GM19455 (cell line): ENCODE results near the gene JCAD.
A peak's percentile ranks its signal among the peaks of the same experiment; 100 is the strongest.
"Not testable (repeated sequence)": the region's sequence is repeated elsewhere in the genome, so short reads cannot be mapped to it uniquely, and the experiment has no call there.

Source experiments
- ATAC-seq: cut with Tn5 transposase; IDR thresholded peaks from one replicate; pipeline ENCODE4 v1.9.1; 2021; ENCODE audit not compliant: unreplicated experiment

The JCAD gene

DNA sequence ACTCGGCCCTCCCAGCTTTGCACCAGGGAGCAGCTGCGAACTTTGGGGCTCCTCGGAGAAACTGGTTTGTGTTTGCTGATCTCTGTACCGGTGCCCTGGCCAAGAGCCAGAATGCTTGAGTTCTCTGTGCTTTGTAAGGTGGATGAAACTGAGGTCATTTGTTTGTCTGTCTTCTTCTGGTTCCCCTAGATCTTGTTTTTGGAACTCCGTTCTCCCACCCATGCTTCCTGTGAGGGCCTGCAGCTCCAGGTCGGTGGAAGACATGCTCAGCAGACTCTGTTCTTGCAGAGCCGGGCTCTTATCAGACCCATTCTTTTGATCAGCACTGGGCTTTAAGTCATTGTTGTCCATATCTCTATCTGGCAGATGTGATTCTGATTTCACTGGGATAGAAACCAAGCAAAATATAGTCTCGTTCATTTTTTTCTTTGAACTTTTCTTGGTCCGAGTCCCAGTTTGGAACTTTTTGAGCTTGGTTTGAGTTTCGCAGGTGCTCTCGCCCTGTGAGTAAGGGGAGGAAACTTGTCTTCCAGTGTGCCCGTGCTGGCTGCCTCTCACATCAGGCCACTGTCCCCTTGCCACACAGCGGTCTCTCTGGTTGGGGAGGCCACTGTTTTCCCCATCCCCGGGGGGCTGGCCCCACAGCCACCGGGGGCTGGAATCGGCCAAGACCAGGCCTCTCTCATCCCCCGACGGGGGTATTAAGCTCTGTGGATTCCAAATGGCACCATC is 31.2 kb downstream of the JCAD start:
- no peak for ATAC-seq

DNA sequence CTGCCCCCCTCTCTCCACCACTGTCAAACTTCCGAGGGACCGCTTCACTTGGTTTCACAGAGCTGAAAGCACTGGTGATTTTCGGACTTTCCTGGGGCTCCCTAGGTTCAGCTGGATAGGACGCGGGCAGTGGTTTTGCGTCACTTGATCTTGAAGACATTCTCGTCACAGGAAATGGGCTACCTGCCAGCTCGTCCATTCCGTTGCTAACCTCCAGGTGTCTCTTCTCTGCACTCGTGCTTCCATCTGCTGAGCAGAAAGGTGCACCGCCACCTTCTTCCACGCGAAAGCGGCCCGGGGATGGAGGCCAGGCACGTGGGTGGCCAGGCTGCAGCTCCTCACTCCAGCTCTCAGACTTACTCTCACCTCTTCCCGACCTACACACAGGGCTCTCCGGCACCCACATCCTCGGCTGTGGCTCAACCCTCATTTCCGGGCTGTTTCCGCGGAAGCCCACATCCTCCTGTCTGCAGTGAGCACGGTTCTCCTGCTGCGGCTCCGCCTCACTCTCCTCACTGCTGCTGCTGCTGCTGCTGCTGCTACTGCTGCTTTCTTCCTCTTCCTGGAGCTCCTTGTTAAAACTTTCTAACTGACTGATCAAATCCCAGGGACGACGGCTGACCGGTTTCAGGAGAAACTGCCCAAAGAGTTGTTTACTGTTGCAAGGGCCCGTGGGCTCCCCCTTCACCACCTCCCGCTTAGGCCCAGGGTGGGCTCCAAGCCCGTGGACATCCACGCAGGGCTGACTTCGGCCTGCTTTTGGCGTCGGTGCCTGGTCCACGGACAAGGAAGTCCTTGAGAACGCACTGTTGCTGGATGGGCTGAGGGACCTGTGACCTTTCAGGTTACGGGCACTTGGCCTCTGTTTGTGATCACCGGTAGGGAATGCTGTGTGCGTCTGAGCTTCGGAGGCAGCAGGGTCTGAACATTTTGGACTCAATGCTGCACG is 32.1 kb downstream of the JCAD start:
- ATAC-seq: peak; percentile 87

DNA sequence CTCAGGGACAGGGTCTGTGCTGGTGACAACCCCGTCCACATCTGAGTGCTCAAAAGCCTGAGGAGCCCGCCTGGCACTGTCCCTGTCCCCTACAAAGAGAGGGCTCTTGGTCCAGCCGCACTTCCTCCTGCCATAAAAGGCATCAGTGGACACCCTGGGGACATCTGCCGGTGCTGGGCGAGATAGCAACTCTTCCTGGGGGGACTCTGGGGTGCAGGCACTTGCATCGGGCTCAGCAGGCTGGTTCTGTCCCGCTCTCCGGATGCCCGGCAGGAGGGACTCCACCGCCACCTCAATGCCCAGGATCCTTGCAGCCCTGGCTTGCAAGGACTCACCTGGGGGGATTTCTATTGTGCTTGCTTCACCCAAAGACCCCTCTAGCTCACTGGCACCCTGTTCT is 32.8 kb downstream of the JCAD start:
- ATAC-seq: no peak

DNA sequence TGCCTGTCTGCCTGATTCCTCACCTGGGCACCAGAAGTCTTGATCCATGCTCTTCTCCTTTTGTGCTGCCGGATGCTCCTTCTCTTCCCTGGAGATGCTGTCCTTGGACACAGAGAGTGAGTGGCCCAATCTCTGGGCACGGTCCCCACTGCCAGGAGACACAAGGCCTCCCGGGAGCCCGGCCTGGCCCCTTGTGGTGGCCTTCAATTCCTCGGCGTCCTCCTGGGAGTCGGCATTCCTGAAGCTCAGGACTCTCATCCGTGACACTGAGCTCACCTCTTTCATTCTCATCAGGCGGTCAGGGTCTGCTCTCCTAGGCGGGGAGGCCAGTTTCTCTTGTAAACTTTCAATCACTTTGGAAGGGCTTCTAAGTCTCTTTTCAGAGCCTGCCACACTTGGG is 33.3 kb downstream of the JCAD start:
- no peak for ATAC-seq

DNA sequence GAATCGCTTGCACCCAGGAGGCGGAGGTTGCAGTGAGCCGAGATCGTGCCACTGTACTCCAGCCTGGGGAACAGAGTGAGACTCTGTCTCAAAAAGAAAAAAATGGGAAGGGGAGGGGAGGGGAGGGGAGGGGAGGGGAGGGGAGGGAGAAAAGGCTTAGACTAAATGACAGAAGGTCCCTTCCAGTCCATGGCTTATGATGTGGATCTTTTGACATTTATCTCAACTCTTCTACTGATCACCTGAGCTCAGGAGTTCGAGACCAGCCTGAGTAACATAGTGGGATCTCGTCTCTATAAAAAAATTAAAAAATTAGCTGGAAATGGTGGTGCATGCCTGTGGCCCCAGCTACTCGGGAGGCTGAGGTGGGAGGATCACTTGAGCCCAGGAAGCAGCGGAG is 34.0 kb downstream of the JCAD start:
- not testable (repeated sequence) for ATAC-seq

DNA sequence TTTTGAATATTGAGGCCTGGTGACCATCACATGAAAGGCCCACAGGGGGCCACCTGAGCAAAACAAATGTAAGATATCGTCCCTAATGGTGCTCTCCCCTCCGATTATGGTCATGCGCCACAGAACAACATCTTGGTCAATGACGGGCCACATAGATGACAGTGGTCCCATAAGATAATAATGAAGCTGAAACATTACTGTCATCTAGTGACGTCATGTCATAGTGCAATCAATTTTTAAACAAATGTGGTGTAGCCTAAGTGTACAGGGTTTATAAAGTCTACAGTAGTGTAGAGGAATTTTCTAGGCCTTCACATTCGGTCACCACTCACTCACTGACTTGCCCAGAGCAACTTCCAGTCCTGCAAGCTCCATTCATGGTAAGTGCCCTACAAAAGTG is 36.8 kb downstream of the JCAD start:
- no peak for ATAC-seq

DNA sequence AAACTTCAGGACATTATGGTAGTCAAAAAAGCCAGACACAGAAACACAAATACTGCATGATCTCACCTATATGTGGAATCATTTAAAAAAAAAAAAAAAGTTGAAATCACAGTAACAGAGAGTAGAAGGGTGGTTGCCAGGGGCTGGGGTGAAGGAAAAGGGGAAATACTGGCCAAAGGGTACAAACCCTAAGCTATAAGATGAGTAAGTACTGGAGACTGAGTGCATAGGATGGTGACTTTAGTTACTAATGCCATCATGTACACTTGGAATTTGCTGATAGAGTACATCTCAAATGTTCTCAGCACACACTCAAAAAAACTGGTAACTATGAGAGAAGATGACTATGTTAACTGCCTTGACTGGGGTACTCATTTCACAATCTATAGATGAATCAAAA is 39.9 kb downstream of the JCAD start:
- no peak for ATAC-seq

DNA sequence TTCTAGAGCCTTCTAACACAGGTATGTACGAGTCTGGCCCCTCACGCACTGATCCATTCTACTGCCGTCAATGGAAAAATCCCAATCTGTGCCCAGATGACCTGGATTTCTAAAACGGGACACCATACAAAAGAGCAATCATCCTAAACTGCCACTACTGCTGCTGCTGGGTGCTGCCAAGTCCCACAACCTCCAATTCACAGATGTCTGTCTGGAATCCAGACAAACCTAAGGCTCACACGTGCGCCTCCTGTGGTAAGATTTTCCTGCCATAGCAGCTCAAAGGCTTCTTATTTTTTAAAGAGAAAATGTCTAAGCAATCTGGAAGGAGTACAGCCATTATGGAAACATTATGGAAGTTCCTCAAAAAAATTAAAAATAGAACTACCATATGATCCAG is 40.9 kb downstream of the JCAD start:
- ATAC-seq: no peak

DNA sequence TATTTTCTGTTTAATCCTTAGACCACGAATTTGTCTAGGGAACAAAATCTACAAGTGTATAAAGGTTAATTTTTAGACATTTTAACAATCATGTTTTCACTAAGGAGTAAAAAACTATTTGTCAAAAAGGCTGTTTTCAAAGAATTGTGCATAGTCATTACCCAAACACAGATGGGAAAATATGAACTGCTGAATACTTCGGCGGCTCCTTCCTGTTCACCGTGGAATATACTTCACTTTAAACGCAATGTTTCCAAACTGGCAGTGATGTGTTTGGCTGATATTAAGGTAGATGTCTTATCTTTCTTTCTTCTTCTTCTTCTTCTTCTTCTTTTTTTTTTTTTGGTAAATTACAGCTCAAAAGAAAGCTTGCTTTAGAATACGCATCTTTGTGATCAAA is 41.4 kb downstream of the JCAD start:
- no peak for ATAC-seq

DNA sequence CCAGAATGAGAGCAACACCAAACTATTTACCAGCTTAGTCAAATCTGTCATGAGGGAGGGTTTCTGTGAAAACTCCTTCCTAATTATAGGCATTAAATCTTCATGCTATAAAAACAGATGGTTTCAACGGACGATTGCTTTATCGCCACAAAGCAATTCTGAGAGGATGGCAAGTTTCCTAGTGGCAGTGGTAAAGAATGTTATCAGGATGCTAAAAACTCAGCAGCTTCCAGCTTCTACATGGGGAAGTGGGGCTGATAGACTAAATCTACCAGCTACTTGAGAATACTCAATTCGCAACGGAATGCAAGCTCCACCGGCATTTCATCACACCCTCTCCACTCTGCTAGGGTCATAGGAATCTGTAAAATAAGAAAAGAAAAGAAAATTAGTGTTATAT is 41.8 kb downstream of the JCAD start:
- ATAC-seq: no peak

DNA sequence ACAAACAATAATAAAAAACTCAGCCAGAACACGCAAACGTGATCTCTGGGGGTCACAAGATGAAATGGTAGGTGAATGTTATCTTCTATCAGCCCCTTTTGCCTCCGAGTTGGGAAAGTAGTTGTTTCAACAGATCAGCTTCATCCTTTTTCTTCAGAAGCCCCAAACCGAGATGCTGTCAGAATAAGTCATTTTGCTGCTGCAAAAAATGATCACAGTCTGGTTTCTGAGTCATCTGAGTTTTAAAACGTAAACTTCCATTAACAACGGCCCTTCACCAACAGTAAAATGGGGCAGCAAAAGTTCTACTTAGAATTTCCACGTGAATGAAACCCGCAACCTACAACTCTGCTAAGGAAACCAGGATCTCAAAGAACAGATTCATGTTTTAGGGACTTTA is 44.9 kb downstream of the JCAD start:
- ATAC-seq: no peak

DNA sequence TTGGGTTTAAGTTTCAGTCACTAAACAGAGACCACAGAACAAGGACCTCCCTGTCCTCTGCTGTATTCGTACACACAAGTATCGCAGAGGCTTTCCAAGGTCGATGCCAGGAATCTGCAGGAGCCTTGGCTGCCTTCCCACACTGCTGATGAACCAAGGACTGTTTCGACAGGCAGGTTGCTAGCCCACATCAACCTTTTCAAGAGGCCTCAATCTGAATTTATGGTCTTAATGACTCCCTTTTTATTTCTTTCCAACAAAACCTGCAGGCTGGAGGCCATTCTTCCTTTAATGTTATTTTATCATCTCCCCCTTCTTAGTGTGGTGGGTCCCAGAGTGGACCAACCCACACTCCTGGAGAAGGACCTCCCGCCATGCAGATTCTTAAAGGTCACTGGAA is 45.6 kb downstream of the JCAD start:
- no peak for ATAC-seq

DNA sequence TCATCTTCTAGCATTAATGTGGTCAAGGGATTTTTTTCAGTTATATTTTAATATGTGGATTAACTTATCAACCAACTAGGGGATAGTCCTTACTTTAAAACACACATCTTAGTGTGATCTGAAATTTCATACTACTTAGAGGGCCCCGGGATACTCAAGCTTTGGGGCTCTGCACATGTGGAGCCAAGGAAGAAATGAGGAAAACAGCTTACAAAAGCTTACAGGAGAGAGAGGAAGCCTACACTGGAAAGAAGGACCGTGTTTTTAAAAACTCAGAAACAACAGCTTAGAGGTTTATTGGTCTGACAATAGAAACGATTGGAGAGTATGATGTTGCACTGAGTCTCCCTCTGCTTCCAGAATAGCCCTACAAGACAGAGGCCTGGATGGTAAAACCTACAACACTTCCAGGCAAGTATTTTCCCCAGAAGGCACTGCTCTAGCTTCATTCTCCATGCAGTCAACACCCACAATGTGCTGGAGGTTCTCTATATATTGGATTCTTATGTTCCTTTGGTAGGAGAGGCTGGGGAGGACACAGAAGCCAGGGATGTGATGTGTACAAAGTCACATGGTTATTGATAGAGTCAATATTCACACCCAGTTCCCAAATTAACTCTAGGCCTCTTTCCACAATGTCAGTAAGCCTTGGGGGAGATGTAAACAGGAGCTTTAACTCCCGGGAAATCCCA is 47.3 kb downstream of the JCAD start:
- ATAC-seq: no peak

DNA sequence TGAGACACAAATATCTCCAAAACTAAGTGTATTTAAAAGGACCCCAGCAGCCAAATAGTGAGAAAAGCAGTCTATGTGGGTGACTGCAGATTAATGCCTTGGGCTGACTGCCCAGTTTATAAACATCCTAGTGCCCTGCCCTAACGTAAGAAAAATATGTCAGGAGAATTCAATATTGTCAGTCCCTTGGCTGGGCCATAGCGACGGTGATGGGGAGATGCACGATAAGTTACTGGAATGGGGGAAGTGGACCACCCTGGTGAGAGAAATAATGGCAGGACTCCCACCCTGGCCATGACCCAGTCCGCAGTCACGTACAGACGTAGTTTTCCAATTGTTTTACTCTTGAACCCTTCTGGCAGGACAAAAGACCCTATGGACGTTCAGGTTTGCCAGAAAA is 48.0 kb downstream of the JCAD start:
- no peak for ATAC-seq

DNA sequence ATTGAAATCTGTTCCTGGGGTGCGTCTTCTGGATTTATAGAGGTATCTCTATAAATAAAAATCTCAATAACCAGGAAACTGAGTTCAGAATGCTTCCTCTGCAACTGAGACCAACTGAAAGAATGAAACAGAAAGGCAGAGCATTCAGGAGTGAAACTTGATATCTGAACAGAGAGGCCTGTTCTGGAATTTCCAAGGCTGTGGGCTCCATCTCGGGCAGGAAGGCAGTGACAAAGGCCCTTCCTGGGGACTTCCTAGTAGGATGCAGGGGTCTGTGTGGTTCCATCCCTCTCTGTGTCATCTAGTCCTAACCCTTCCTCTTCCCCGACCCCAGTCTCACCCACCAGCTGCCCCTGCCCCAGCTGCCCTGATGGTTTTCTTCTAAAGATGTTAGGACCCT is 52.0 kb downstream of the JCAD start:
- ATAC-seq: no peak

DNA sequence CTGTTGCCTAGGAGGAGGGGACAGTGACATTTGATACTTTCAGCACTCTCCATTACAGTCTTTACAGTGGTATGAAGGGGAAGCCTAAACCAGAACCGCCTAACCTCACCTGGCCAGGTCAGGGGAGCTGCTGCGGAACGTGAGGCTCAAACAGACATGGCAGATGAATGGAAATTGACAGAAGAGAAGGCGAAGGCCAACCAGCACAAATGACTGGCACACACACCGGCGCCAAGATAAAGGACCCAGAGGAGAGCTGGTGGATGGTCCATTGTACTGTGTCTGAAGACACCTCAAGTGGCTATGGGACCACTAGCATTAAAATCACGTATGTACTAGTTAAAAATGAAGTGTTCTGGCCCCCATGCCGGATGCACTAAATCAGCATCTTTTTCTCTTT is 53.0 kb downstream of the JCAD start:
- ATAC-seq: no peak

DNA sequence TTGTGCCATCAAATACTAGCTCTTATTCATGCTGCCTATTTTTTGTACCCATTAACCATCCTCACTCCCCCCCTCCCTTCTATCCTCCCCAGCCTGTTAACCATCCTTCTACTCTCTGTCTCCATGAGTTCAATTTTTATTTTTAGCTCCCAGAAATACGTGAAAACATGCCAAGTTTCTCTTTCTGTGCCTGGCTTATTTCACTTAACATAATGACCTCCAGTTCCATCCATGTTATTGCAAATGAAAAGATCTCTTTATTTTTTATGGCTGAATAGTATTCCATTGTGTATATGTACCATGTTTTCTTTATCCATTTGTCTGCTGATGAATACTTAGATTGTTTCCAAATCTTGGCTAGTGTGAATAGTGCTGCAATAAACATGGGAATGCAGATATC is 54.3 kb downstream of the JCAD start:
- not testable (repeated sequence) for ATAC-seq

DNA sequence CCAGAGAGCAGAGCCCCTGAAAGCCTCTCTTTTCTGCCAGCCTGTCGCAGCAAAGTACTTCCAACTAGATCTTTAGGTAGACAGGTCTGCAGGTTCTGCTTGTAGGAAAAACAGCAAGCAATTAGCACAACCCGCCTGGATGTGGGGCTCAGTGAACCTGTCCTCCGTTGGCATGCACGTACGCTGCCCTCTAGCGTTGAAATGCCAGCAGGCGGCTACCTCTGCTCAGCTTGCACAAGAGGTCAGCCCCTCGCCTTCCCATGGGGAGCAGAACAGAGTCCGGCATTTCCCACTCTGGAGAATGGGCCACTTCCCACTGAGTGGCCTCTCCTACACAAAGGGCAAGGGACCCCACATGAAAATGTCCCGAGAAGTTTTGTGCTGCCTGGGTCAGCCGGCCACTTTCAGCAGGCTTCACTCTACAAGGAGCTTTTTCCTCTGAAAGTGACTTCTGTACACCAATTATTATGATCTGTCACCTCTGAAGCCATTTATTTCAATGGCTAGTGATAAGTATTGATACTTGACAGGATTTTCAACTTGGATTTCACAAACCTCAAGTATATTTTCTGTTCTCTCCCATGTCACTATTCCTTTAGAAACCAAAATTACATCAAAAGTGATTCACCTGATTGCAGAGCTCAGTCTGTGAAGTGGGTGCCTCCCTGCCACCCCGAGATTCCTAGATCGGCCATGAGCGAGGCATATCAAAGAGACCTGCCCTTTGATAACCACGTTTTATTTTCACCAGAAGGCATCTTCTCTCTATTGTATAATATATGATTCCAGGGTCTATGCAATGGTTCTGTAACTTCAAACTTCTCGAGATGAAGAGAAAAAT is 56.7 kb downstream of the JCAD start:
- ATAC-seq: no peak

DNA sequence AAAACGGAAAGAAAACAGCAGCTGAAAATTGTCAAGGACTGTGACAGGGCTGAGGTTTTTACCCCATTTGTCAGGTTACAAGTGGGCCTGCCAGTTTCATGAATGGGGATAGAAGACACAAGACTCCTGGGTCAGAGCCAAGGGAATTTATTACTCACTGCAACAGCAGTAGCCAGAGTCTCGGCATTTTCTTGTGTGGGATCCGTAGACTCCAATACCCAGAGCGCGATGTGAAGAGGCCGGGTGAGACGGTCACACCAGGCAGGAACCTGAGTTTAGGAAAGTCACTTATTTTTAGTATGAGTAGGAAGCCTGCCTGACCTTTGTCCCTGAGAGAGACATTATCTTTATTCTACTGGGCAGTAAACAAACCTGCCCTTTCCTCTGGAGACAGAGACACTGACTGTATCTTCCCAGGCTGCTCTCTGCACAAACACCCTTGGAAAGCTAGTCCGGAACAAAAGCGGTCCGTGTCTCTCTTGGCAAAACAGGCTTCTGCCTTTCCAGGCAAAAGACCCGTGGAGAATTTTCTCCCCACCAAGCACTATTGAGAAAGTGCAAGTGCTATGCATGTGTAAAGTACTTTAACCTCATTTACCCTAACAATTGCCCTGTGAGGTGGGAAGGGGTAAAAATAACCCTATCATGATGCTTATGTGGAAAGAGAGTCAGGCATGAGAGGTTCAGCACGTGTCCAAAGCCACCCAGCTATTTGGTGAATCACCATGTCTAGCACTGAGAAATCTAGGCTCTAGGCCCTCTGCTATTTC is 58.4 kb downstream of the JCAD start:
- ATAC-seq: no peak

DNA sequence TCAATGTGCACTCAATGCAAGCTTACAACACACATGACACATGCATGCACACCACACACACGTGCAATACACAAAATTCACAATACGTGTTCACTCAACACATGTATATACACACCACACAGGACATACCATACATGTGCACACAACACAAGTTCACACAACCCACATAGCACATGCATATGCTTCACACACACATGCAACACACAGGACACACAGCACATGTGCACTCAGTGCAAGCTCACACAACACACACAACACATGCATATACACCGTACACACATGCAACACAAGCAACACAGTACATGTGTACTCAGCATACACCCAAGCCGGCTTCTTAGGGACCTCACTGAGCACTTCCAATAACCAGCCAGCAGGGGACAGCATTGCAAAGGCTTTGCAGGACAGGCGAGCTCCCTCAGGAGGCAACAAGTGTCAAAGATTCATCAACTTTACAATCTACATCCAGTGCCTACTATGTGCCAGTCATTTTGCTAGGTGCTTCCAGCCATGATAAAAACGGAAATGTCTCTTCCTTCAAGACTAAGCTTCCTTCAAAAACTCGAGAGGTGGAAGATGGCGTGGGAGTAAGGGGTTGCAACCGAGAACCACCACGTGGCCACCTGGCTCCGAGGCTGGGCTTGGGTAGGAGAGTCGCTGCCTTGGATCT is 61.1 kb downstream of the JCAD start:
- ATAC-seq: peak; percentile 85
